Measurements from ENCODE around the gene TEKT4.
"Not testable (repeated sequence)": the region's sequence is repeated elsewhere in the genome, so short reads cannot be mapped to it uniquely, and the experiment has no call there.

TEKT4 gene

GRCh38 chr2:94875064-94875819 is 4.0 kb downstream of the TEKT4 start:
- FAIRE-seq, result no peak

GRCh38 chr2:94875820-94876522 is 4.7 kb downstream of the TEKT4 start:
- FAIRE-seq, result no peak
- no peak for DNase-seq (ENCODE audit: insufficient read length, low spot score)

More at GRCh38 chr2:94875064-94875819, 4.0 kb downstream of the TEKT4 start:
- DNase-seq (ENCODE audit: insufficient read length, low spot score), result no peak

- no peak for DNase-seq (ENCODE audit: insufficient read length, low spot score)
- no peak for FAIRE-seq
Observed at GRCh38 chr2:94876523-94876863, 5.3 kb downstream of the TEKT4 start.

GRCh38 chr2:94877129-94877528 is 5.9 kb downstream of the TEKT4 start:
- no peak for FAIRE-seq
- DNase-seq (ENCODE audit: insufficient read length, low spot score), result no peak

GRCh38 chr2:94878575-94878974 is 7.3 kb downstream of the TEKT4 start:
- DNase-seq (ENCODE audit: insufficient read length, low spot score); FAIRE-seq: not testable (repeated sequence)

- no peak for DNase-seq (ENCODE audit: insufficient read length, low spot score)
- no peak for FAIRE-seq
Observed at GRCh38 chr2:94879314-94879981, 8.2 kb downstream of the TEKT4 start.

GRCh38 chr2:94879982-94880377 is 8.8 kb downstream of the TEKT4 start:
- FAIRE-seq (no peak), DNase-seq (ENCODE audit: insufficient read length, low spot score) (no peak)

GRCh38 chr2:94880507-94880906 is 9.3 kb downstream of the TEKT4 start:
- FAIRE-seq, result no peak

GRCh38 chr2:94881070-94881469 is 9.8 kb downstream of the TEKT4 start:
- DNase-seq (ENCODE audit: insufficient read length, low spot score) (no peak), FAIRE-seq (no peak)

More at GRCh38 chr2:94880507-94880906, 9.3 kb downstream of the TEKT4 start:
- DNase-seq (ENCODE audit: insufficient read length, low spot score), result no peak

GRCh38 chr2:94890234-94890633 is 19.0 kb downstream of the TEKT4 start:
- FAIRE-seq, result no peak
- no peak for DNase-seq (ENCODE audit: insufficient read length, low spot score)

GRCh38 chr2:94895273-94895672 is 24.0 kb downstream of the TEKT4 start:
- FAIRE-seq; DNase-seq (ENCODE audit: insufficient read length, low spot score): not testable (repeated sequence)

GRCh38 chr2:94906976-94907375 is 35.7 kb downstream of the TEKT4 start:
- not testable (repeated sequence) for FAIRE-seq; DNase-seq (ENCODE audit: insufficient read length, low spot score)

GRCh38 chr2:94923196-94923595 is 52.0 kb downstream of the TEKT4 start:
- no peak for FAIRE-seq
- no peak for DNase-seq (ENCODE audit: insufficient read length, low spot score)

- FAIRE-seq; DNase-seq (ENCODE audit: insufficient read length, low spot score): not testable (repeated sequence)
Observed at GRCh38 chr2:94924999-94925398, 53.8 kb downstream of the TEKT4 start.
